Ramos (cell line): ENCODE measurements around the gene KCNK1.

Experiments
- in situ Hi-C: fragments of 300-500 bp; cut with MboI; formaldehyde crosslinking; loops from one replicate; pipeline ENCODE4 v1.14.3; 2022; ENCODE audit warnings: low sequenced_read_pairs; ENCODE audit not compliant: unreplicated experiment

The KCNK1 gene

GRCh38 chr1:233635765-233636502 lies 22.0 kb downstream of the KCNK1 start:
- in situ Hi-C loops: no loop called here

DNA sequence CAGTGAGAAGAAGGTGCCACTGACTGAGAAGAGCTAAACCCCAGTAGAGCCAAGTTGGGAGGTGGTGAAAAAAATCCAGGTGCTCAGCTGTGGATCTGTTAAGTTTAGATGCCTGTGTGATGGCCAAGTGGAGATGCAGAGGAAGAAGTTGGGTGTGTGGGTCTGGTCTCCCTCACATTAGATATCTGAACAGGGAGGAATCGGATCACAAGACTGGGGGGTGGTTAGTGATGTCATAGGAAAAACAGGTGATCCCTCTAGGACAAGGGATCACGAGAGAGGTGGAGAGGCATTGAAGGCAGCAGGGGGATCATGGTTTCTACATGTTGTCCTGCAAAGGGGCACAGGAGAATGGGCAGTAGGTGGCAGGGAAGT lies 22.6 kb downstream of the KCNK1 start:
- in situ Hi-C loops: no loop called here

- in situ Hi-C loops: no loop called here
These were observed 24.6 kb downstream of the KCNK1 start for GRCh38 chr1:233638513-233638912.

DNA sequence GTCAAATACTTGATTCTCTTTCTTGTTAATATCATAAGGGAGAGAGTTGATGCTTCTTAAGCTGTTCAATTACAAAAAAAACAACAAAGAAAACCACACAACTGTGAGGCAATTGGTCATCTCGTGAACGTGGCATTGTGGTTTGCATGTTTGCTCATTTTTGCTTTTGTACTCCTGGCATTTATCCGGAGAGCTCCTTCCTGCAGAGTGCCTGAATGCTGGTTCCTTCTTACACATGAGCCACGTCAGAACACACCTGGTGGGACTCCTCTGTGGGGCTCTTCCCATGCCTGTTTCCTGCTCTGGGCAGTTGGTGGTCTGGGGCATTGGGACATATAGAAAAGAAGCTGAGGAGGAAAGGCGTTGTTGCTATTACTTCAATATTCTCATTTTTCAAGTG lies 25.7 kb downstream of the KCNK1 start:
- in situ Hi-C loops: no loop called here

GRCh38 chr1:233640179-233640578 lies 26.3 kb downstream of the KCNK1 start:
- in situ Hi-C loops: no loop called here

DNA sequence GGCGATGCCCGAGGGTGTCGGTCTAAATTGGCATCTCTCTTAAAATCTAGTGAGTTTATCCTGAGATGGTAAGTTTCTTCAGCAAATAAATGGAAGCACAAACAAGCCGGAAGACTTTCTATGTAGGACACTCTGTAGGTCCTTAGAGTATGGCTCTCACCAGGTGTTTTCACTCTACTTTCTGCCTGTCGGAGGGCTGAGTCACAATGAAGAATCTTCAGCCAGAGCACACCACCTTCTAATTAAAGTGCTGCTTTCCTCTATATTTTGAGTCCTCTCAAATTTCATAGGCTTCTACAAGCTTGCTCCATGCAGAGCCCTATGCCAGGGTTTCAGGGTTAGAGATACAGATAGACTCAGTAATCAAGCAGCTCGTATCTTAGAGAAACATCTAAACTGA lies 27.1 kb downstream of the KCNK1 start:
- in situ Hi-C loops: no loop called here

DNA sequence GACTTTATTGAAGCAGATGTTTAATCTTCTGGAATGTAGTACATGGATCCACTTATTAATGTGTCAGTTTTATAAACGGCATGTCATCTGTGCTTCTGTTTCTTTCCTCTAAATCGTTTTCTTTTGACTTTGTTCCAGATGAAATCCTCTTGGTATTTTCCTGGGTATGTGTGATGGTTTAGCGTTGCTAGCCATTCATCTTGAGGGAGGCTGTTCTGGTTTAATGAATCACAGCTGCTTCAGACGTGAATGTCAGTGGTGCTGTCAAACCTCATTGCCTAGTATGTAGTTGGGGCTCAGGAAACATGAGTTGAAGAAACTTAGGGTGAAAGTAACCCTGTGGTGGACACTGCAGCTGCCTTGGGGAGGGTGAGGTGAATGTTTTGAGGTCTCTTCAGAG lies 33.2 kb downstream of the KCNK1 start:
- in situ Hi-C loops: no loop called here

DNA sequence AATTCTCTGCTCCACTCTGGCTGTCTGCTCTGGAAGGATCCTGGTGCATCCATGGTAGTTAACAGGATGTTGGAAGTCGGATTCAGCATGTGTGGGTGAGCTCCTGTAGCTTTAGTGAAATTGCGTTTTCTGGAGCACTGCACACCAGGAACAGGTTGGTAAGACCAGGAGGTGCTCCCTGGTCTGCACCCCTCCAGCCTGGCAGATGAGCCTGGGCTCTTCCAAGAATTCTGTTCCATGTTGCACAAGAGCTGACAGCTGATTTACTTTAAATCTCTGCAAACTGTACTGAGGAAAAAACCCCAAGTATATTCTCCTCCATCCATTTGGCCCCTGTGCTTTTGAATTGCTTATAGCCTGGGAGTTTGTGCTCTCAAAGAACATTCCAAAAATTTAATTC lies 33.7 kb downstream of the KCNK1 start:
- in situ Hi-C loops: no loop called here

DNA sequence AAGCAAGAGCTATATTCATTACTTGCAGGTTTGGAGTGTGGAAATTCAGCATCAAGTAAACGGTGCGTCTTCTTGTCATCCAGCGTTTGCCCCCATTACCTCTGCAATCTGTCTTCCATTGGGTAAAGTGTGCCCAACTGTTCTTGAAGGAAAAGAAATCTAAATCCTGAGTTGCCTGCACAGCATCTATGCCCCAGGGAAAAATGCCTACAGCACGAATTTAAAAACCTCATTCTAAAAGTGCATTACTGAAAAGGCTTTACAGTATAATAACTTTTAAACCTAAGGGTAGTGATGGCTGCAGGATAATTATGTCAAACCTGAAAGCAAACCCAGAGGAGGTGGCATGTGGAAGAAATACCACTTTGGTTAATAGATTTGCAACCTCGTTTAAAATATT lies 37.2 kb downstream of the KCNK1 start:
- in situ Hi-C loops: no loop called here

DNA sequence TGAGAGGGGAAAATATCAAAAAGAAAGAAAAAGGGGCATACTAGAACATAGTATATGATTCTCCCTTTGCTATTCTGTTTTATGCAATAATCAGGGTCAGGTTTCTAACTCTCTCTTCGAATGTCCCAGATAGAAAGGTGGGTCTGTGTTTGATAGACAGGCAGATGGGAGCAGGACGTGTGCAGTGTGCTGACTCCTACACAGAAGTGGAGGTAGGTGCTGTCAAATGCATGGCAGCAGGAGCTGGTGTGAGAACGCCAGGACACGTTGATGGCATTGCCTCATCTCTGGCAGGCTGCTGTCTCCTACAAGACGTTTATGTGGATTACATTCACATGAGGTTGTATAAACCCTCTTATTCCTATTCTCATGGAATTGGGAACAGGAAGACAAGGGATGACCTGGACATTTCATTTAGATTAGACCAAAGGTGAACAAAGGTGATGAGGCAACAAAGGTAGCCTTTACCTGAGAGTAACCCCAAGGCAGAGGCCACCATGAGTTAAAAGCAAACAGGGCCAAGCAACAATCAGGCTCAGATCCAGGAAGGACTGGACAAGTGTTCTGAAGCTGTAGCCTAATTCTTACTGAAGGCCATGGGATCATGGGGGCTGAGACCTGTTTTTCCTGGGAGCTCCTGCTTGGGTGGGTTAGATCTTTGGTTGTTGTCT lies 37.8 kb downstream of the KCNK1 start:
- in situ Hi-C loops: no loop called here

- in situ Hi-C loops: no loop called here
These were observed 38.6 kb downstream of the KCNK1 start for GRCh38 chr1:233652526-233652925.

DNA sequence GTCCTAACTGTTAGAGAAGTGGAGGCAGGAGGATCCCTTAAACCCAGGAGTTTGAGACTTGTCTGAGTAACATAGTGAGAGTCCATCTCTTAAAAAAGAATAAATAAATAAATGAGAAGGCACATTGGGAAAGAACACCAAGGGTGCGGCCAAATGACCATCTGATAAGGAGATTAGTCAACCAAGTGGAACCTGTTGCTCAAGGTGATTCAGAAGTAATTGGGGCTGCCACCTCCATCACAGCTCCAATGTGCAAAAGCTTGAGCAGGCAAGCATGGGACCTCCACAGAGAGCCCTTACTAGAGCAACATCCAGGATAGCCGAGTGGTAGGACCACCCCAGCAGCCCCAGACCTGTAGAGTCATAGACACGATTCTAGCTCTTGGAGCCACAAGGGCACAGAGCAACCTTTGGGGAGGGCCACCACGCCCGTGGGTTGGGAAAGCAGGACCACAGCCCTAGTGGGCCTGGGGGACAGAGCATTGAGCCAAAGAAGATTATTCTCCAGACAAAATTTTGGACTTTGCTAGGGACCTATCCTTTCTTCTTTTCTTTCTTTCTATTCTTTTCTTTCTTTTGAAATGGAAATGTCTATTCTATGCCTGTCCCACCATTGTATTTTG lies 40.9 kb downstream of the KCNK1 start:
- in situ Hi-C loops: no loop called here

GRCh38 chr1:233655301-233655740 lies 41.4 kb downstream of the KCNK1 start:
- in situ Hi-C loops: no loop called here

GRCh38 chr1:233656032-233656635 lies 42.2 kb downstream of the KCNK1 start:
- in situ Hi-C loops: no loop called here

DNA sequence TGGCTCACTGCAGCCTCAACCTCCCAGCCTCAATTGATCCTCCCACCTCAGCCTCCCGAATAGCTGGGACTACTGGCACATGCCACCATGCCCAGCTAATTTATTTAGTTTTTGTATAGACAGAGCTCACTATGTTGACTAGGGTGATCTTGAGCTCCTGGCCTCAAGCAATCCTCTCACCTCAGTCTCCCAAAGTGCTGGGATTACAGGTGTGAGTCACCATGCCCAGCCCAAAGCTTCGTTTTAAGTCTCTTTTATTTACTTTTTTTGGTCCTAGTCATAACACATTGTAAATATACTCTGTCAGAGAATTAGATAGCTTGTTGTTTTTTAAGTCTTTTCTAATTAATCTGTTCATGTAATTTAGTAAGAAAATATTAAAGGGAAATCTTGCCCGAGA lies 42.8 kb downstream of the KCNK1 start:
- in situ Hi-C loops: no loop called here

GRCh38 chr1:233657466-233657865 lies 43.6 kb downstream of the KCNK1 start:
- in situ Hi-C loops: no loop called here

- in situ Hi-C loops: no loop called here
These were observed 45.6 kb downstream of the KCNK1 start for GRCh38 chr1:233659495-233659894.

- in situ Hi-C loops: no loop called here
These were observed 47.7 kb downstream of the KCNK1 start for GRCh38 chr1:233661376-233662159.

DNA sequence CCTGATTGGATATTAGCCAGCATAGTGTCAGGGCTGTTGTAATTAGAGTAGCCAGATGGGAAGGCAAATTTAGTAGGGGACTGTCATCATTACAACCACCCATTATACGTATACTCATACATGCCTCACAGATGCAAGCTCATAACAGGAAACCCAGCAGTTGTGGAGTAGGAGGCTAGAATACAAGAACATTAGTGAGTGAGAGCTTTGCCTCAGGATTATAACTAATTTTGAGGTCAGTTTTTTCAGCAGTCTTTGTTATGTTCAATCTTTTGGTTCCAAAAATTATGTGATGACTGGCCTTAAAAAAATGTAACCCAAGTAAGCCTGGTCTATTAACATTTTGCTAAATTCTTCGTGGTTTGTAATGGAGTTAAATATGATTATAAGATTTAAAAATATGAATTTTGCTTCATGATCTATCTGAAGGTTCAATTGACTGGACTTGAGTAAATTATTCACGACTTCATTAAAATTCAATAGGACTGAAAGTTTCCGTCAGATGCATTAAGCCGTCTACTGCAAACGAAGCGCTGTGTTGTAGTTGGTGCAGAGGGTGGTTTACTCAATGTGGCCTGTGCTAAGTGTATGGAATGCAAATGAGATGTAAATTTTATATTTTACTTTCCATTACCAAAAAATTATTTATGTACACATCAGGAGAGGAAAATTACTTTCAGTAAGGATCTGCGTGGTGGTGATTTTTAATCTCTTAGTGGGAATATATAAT lies 48.8 kb downstream of the KCNK1 start:
- in situ Hi-C loops: no loop called here

DNA sequence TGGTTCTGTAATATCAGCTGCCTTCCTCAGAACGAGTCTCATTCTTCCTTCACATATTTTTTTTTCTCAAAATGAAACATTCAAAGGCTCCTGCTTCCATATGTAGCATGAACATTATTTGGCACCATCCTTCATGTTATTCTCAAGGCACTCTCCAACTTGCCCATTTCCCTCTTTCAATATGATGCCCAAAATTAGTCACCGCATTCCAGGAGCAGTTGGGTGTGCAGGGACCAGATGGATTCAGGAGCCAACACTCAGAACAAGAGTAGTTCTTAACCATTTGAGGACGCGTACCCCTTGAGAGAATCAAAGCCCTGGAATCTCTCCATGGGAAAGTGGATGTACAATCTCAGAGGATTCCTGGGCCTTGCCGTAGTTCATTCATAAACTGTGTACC lies 50.3 kb downstream of the KCNK1 start:
- in situ Hi-C loops: no loop called here
